ENCODE measurements around the gene TAPBP.
"Not testable (repeated sequence)": the region's sequence is repeated elsewhere in the genome, so short reads cannot be mapped to it uniquely, and the experiment has no call there.

The TAPBP gene

DNA sequence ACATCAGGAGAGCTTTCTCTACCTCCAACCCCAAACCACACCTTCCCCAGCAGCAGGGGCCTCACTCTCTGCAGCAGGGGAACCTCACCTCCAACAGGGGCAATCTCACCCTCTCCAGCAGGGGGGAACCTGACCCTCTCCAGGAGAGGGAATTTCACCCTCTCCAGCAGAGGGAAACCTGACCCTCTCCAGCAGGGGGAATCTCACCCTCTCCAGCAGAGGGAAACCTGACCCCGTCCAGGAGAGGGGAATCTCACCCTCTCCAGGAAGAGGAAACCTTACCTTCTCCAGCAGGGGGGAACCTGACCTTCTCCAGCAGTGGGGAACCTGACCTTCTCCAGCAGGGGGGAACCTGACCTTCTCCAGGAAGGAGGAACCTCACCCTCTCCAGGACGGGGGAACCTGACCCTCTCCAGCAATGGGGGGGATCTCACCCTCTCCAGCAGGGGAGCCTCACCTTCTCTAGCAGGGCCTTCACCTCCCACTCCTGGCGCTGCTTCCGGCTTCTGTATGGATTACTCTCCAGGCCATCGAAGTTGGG, 33.8 kb downstream of the TAPBP start:
- Histone ChIP-seq H3K9ac (ENCODE audit: low read depth, low read length) (no peak overlapping the region), H3K4me1 (ENCODE audit: insufficient read depth, low read length) (peaks cover 5% of the 10 kb centered on the region), H3K36me3 (ENCODE audit: insufficient read depth, low read length) (peaks cover 16% of the 10 kb centered on the region)

DNA sequence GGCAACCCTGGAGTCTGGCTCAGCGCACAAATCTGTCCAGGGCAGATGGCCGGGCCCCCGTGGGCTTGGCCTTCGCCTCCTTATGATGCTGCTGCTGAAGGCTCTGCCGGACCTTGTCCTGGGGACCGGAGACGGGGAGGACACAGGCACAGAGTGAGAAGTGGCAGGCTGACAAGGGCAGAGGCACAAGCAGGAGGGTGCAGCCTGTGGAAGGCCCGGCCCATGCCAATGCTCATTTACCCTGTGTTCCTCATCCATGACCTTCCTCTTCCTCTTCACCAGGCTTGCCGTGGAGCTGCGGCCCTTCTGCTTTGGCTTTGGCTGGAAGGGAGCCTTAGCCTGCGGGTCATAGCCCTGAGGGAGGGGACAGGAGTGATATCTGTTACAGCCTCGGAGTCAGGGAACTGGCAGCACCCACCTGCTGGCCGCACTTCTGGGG, 34.6 kb downstream of the TAPBP start:
- Histone ChIP-seq H3K9me3 (ENCODE audit: control insufficient read depth, insufficient read depth, low read length) (no peaks in the 10 kb centered on the region), H3K36me3 (ENCODE audit: insufficient read depth, low read length) (peaks cover 24% of the 10 kb centered on the region), H3K9ac (ENCODE audit: low read depth, low read length) (no peak overlapping the region), H3K4me1 (ENCODE audit: insufficient read depth, low read length) (peaks cover 13% of the 10 kb centered on the region)

More for the DNA sequence above, 33.8 kb downstream of the TAPBP start:
- H3K9me3 ChIP-seq (ENCODE audit: control insufficient read depth, insufficient read depth, low read length) = no peaks in the 10 kb centered on the region

DNA sequence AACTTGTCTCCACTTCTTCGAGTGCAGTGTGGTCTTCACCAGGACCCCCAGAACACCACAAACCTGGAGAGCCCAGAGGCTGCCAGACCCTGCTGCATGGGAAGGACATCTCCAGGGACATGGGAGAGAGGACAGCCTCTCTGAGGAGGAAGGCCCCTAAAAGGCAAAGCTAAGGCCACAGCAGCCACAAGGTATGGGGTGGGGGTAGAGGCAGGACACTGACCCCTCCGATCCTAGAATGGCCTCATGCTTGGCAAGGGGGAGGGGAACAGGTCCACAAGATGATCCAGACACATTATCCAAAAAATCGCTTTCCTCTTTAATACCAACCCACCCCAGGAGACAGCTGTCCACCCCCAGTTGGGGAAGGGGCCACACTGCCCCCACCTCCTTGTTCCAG, 35.1 kb downstream of the TAPBP start:
- peaks cover 29% of the 10 kb centered on the region for H3K36me3 ChIP-seq (ENCODE audit: insufficient read depth, low read length)
- no peak overlapping the region for H3K9ac ChIP-seq (ENCODE audit: low read depth, low read length)

DNA sequence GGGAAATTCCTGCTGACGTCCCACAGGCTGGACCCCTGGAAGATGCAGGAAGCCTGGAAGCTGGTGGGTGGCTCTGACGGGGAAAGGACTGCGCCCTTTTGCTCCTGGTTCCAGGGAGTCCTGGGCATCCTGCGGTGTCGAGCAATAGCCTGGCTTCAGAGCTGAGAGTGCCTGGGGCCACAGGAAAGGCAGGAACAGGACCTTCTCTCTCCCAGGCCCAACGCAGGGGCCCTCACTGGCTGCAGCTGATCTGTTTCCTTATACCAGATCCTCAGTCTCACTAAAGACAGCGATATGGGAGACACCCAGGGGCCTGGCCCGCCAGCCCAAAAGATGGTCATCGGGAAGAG, 35.5 kb downstream of the TAPBP start:
- H3K9ac ChIP-seq (ENCODE audit: low read depth, low read length) = peak overlapping the region; percentile 64; the same call in 1 of the 2 replicates
- peaks cover 33% of the 10 kb centered on the region for H3K36me3 ChIP-seq (ENCODE audit: insufficient read depth, low read length)
- peaks cover 16% of the 10 kb centered on the region for H3K4me1 ChIP-seq (ENCODE audit: insufficient read depth, low read length)
- no peaks in the 10 kb centered on the region for H3K9me3 ChIP-seq (ENCODE audit: control insufficient read depth, insufficient read depth, low read length)

More for the DNA sequence above, 35.1 kb downstream of the TAPBP start:
- Histone ChIP-seq H3K9me3 (ENCODE audit: control insufficient read depth, insufficient read depth, low read length) (no peaks in the 10 kb centered on the region), H3K4me1 (ENCODE audit: insufficient read depth, low read length) (peaks cover 16% of the 10 kb centered on the region)

DNA sequence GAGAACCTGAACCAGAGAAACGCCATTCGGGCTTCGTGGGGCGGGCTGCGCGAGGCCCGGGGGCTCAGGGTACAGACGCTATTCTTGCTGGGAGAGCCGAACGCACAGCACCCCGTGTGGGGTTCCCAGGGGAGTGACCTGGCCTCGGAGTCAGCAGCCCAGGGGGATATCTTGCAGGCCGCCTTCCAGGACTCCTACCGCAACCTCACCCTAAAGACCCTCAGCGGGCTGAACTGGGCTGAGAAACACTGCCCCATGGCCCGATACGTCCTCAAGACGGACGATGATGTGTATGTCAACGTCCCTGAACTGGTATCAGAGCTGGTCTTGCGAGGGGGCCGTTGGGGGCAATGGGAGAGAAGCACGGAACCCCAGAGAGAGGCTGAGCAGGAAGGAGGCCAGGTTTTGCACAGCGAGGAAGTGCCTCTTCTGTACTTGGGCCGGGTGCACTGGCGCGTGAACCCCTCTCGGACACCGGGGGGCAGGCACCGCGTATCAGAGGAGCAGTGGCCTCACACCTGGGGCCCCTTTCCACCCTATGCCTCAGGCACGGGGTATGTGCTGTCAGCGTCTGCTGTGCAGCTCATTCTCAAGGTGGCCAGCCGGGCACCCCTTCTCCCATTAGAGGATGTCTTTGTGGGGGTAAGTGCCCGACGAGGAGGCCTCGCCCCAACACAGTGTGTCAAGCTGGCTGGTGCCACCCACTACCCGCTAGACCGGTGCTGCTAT, 36.1 kb downstream of the TAPBP start:
- H3K9me3 ChIP-seq (ENCODE audit: control insufficient read depth, insufficient read depth, low read length) = no peaks in the 10 kb centered on the region
- H3K9ac ChIP-seq (ENCODE audit: low read depth, low read length) = peak overlapping the region; percentile 64
- peaks cover 39% of the 10 kb centered on the region for H3K36me3 ChIP-seq (ENCODE audit: insufficient read depth, low read length)
- peaks cover 16% of the 10 kb centered on the region for H3K4me1 ChIP-seq (ENCODE audit: insufficient read depth, low read length)

DNA sequence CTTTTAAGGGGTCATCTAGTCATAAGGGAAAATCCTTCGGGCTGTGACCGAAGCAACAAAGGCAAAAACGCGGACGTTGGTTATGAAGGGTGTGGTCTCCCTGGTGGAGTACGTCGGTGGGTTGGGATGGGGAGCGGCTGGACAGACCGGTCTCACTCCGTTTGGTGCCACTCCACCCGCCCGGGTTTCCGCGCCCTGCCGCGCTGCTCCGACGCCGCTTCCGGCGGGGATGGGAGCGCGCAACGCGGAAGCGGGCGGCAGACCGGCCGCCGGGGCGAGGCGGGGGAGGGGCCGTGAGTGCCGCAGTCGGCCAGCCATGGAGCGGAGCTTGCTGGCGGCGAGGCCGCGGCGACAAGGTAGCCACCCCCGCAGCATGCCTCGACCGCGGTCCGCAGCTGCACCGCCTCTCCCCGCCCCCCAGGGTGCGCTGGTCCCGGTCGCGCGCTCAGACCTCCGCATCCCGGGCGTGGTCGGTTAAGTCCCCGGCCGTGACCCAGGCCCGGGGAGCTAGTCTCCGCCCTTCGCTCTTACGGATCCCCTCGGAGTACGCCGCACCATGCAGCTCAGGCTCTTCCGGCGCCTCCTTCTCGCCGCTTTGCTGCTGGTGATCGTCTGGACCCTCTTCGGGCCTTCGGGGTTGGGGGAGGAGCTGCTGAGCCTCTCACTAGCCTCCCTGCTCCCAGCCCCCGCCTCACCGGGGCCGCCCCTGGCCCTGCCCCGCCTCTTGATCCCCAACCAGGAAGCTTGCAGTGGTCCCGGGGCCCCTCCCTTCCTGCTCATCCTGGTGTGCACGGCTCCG, 36.8 kb downstream of the TAPBP start, which contains the start of gene B3GALT4:
Gene B3GALT4, plus strand, starts transcription at position 260 of the 799 bp plus-strand sequence. Its CDS starts 297 bp downstream, at position 557.
- H3K36me3 ChIP-seq (ENCODE audit: insufficient read depth, low read length) = peaks cover 44% of the 10 kb centered on the region
- peak within 1 kb of the TSS; percentile 64 for H3K9ac ChIP-seq (ENCODE audit: low read depth, low read length)
- no peaks in the 10 kb centered on the region for H3K9me3 ChIP-seq (ENCODE audit: control insufficient read depth, insufficient read depth, low read length)
- peaks cover 16% of the 10 kb centered on the region for H3K4me1 ChIP-seq (ENCODE audit: insufficient read depth, low read length)

DNA sequence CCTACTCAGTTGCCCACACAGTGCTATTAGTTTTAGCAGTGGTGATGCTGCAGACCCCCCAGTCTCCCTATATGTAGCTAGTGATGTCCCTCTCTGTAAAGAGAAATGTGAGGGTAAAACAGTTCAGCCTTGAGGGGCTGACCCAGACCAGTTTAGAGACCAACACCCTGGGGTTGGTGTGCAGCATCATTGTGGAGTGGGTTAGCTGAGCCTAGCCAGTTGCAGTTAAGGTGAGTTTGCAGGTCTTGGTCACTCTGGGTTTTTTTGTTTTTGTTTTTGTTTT, 37.4 kb downstream of the TAPBP start:
- no peaks in the 10 kb centered on the region for H3K9me3 ChIP-seq (ENCODE audit: control insufficient read depth, insufficient read depth, low read length)
- H3K9ac ChIP-seq (ENCODE audit: low read depth, low read length) = peak overlapping the region; percentile 64
- peaks cover 16% of the 10 kb centered on the region for H3K4me1 ChIP-seq (ENCODE audit: insufficient read depth, low read length)
- peaks cover 44% of the 10 kb centered on the region for H3K36me3 ChIP-seq (ENCODE audit: insufficient read depth, low read length)

DNA sequence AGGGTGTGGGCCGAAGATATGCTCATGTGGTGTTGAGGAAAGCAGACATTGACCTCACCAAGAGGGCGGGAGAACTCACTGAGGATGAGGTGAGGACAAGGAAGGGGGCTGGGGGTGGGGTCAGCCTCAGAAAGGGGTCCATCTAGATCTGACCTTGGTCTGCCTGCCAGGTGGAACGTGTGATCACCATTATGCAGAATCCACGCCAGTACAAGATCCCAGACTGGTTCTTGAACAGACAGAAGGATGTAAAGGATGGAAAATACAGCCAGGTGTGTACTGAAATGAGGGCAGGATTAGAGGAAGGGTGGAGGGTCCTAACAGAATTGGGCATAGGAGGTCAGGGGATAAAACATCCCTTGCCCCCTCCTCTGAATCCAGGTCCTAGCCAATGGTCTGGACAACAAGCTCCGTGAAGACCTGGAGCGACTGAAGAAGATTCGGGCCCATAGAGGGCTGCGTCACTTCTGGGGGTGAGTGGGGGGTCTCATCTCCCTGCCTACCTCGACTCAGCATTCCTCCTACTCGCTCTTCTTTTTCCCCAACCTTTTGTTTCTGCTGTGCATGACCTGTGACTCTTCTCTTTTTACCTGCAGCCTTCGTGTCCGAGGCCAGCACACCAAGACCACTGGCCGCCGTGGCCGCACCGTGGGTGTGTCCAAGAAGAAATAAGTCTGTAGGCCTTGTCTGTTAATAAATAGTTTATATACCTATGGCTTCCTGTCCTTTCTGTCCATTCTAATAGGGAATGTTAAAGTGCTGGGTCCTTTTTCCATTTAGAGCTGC, 37.9 kb downstream of the TAPBP start:
- H3K9ac ChIP-seq (ENCODE audit: low read depth, low read length) = peak overlapping the region; percentile 64; the same call in 1 of the 2 replicates
- H3K4me1 ChIP-seq (ENCODE audit: insufficient read depth, low read length) = peaks cover 16% of the 10 kb centered on the region
- H3K36me3 ChIP-seq (ENCODE audit: insufficient read depth, low read length) = peaks cover 44% of the 10 kb centered on the region

DNA sequence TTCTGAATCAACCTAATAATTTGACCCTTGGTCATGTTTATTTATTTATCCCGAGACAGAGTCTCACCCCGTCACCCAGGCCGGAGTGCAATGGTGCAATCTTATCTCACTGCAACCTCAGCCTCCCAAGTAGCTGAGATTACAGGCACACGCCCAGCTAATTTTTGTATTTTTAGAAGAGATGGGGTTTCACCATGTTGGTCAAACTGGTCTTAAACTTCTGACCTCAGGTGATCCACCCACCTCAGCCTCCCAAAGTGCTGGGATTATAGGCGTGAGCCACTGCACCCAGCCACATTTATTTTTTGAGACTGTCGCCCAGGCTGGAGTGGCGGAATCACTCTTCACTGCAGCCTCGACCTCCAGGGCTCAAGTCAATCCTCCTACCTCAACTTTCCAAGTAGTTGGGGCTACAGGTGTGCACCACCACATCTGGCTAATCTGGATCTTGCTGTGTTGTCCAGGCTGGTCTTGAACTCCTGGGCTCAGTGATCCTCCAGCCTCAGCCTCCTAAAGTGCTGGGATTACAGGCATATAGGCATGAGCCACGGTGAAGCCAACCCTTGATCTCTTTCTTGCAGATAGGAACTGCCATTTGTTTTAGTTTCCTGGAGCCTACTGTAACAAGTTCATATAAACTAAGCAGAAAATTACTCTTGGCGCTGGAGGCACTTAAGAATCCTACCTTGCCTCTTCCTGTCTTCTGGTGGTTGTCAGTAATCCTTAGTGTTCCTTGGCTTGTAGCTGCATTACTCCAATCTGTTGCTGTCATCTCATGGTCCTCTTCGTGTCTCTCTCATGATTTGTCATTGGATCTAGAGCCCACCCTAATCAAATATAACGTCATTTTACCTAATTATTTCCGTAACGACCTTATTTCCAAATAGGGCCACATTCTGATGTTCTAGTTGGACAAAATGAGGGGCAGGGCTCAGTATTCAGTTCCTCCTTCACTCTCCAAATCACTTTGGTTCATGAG, 39.7 kb downstream of the TAPBP start:
- peaks cover 39% of the 10 kb centered on the region for H3K36me3 ChIP-seq (ENCODE audit: insufficient read depth, low read length)
- H3K4me1 ChIP-seq (ENCODE audit: insufficient read depth, low read length) = peaks cover 16% of the 10 kb centered on the region
- H3K9me3 ChIP-seq (ENCODE audit: control insufficient read depth, insufficient read depth, low read length) = no peaks in the 10 kb centered on the region
- H3K9ac ChIP-seq (ENCODE audit: low read depth, low read length) = peak overlapping the region; percentile 22; the same call in 1 of the 2 replicates

More for the DNA sequence above, 37.9 kb downstream of the TAPBP start:
- H3K9me3 ChIP-seq (ENCODE audit: control insufficient read depth, insufficient read depth, low read length) = not testable (repeated sequence)

DNA sequence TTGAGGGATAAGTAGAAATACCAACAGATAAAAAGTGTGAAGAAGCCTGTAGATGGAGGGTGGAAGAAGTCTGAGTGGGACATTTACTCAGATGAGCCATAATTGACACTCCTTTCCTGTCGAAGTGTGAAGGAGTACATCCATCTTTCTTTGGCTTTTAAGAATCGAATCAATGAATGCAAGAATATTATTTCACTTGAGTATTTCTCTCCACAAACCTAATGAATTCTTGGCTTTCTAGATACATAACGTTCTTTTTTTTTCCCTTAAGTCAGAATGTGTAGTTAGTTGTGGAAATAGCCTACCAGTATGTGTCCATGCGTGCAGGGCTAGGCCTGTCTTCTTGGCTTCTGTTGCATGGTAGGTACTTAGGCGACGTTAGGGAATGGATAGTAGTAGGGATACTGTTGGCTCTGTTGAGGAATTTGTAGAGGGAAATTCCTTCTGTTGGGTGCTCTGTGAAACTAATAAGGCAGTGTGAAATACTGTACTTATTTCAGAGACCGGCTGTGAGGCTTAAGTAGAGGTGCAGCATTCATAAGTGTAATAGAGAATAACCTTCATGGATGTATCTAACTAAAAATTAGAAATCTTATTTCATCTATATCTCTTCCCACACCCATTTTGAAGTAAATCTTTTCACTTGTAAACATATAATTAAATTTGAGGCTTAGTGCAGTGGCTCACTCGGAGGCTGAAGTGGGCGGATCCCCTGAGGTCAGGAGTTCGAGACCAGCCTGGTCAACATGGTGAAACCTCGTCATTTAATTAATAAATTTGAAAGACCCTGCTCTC, 40.6 kb downstream of the TAPBP start:
- Histone ChIP-seq H3K4me1 (ENCODE audit: insufficient read depth, low read length) (peaks cover 12% of the 10 kb centered on the region), H3K9ac (ENCODE audit: low read depth, low read length) (peak overlapping the region; percentile 99), H3K9me3 (ENCODE audit: control insufficient read depth, insufficient read depth, low read length) (no peaks in the 10 kb centered on the region), H3K36me3 (ENCODE audit: insufficient read depth, low read length) (peaks cover 36% of the 10 kb centered on the region)

DNA sequence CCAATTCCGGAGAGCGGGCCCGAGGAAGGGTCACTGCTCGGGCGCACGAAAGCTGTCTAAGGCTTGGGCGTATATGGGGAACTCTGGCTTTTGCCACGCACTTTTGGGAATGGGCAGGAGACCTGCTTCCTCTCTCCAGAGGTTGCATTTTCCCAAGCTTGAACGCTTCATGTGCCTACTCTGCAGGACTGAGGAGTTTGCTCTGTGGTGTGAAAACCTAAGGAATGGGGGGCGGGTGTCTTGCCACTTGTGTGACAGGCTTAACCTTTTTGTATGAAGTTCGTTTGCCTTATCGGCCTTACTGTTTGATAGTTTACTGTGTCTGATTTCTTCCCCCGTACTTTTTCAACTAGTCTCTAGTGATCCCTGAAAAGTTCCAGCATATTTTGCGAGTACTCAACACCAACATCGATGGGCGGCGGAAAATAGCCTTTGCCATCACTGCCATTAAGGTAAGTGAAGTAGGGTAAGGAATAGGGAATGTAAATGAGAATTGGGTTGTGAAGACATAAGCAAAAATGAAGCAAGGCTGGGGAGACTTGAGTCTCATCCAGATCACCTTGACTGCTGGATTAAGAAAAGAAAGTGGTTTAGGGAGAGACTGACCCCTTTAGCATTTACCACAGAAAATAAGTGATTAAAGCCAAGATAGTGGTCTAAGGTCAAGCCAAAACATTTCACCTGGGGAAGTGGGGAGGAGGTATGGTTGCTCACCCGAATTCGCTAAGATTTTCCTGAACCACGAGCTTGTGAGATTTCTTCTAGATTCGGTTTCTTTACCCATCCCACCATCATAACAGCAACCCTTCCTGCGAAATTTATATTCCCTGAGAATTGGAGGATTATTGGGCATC, 41.4 kb downstream of the TAPBP start:
- Histone ChIP-seq H3K9ac (ENCODE audit: low read depth, low read length) (peak overlapping the region; percentile 99), H3K36me3 (ENCODE audit: insufficient read depth, low read length) (peaks cover 36% of the 10 kb centered on the region), H3K4me1 (ENCODE audit: insufficient read depth, low read length) (peaks cover 12% of the 10 kb centered on the region; the same call in 1 of the 2 replicates), H3K9me3 (ENCODE audit: control insufficient read depth, insufficient read depth, low read length) (no peaks in the 10 kb centered on the region)
